GM21786 (cell line): ENCODE measurements around the gene PIGR.
"Not testable (repeated sequence)": the region's sequence is repeated elsewhere in the genome, so short reads cannot be mapped to it uniquely, and the experiment has no call there.

ENCODE experiments used
- ATAC-seq: cut with Tn5 transposase; IDR thresholded peaks from one replicate; pipeline ENCODE4 v1.9.1; 2021; ENCODE audit not compliant: unreplicated experiment

Gene PIGR

GRCh38 chr1:206937425-206937824 is 8.8 kb downstream of the PIGR start:
- no peak for ATAC-seq

GRCh38 chr1:206935491-206936067 is 10.7 kb downstream of the PIGR start:
- no peak for ATAC-seq

- ATAC-seq: no peak
Measured at GRCh38 chr1:206933333-206933945, 12.8 kb downstream of the PIGR start.

- ATAC-seq: no peak
Measured at GRCh38 chr1:206932177-206932576, 14.1 kb downstream of the PIGR start.

GRCh38 chr1:206931709-206932108 is 14.6 kb downstream of the PIGR start:
- ATAC-seq: no peak

DNA sequence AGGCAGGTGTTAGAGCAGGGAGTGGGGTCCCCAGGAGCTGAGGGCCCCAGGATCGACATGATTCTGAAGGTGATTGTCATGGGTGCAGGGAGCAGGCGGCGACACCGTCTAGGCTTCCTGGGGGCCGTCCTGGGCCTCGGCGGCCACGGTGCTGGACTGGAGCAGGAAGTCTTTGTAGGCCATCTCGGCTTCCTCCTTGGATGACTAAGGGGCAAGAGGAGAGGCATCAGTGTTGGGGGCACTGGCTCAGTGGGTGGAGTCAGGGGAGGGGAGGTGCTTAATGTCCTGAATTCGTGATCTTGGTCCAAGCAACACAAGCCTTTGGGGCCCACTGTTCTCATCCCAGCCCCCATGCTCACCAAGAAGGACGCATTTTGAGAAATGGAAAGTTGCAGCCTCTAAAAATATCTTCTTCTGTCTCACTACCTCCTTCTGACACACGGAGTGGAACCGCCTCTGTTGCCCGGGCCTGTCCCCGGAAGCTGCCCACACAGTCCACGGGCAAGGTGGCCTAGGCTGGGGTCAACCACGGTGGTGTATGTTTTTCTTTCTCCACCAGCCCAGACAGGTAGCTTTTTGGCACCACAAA is 16.0 kb downstream of the PIGR start:
- peak; percentile 75 for ATAC-seq

GRCh38 chr1:206929524-206929923 is 16.7 kb downstream of the PIGR start:
- no peak for ATAC-seq

GRCh38 chr1:206926286-206926685 is 20.0 kb downstream of the PIGR start:
- ATAC-seq: no peak

GRCh38 chr1:206925106-206925736 is 21.0 kb downstream of the PIGR start:
- peak; percentile 48 for ATAC-seq

DNA sequence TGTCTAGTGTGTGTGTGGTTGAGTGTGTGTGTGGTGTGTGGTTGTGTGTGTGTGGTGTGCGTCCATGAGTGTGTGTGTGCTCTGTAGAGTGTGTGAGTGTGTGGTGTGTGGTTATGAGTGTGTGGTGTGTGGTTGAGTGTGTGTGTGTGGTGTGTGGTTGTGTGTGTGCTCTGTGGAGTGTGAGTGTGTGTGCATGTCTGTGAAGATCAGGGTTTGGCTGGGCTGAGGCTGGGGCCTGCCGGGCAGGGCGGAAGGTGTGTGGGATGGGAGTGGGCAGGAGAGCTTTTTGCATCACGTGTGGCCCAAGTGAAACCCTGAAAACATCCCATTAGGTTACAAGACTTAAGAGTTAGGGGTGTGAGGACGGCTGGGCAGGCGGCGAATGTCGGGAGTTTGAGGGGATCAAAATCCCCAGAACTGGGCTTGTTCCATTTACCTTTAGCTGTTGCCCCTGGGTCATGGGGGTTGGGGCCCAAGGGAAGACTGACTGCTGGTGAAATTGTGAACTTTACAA is 21.6 kb downstream of the PIGR start:
- peak; percentile 14 for ATAC-seq

DNA sequence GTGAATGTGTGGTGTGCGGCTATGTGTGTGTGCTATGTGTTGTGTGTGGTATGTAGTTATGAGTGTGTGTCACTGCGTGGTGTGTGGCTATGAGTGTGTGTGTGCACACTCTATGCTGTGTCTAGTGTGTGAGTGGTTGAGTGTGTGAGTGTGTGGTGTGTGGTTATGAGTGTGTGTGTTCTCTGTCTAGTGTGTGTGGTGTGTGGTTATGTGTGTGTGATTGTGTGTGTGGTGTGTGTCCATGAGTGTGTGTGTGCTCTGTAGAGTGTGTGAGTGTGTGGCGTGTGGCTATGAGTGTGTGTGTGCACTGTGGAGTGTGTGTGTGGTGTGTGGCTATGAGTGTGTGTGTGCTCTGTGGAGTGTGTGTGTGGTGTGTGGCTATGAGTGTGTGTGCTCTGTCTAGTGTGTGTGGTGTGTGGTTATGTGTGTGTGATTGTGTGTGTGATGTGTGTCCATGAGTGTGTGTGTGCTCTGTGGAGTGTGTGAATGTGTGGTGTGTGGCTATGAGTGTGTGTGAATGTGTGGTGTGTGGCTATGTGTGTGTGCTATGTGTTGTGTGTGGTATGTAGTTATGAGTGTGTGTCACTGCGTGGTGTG is 22.2 kb downstream of the PIGR start:
- ATAC-seq: not testable (repeated sequence)

GRCh38 chr1:206923009-206923960 is 23.0 kb downstream of the PIGR start:
- ATAC-seq: peak; percentile 54

GRCh38 chr1:206922524-206922923 is 23.7 kb downstream of the PIGR start:
- ATAC-seq: no peak

DNA sequence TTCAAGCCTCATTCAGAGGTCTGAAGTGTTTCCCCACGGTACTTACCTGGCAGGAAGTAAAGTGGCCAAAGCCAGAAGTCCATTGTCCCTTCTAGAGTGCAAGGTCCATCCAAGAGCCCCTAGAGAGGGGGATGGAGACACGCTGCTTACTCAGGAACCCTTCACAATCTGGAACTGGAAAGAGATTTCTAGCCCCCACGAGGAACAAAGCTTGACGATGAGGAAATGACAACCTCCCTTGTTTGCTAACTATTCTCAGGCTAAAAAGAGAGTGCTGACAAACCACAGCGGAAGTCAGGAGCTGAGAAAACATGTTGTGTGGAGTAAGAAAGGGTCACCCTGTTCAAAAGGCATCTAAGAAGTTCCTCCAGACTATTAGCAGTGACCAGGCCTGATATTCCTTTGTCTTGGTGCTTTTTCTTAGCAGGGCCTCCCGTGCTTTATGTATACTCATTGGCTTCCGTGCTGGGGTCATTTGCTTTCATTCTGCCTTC is 24.4 kb downstream of the PIGR start, which contains the start of gene FCMR:
Gene FCMR, minus strand, starts transcription at position 170 of the 494 bp plus-strand sequence. Its CDS starts 87 bp downstream, at position 83.
- ATAC-seq: peak; percentile 23

DNA sequence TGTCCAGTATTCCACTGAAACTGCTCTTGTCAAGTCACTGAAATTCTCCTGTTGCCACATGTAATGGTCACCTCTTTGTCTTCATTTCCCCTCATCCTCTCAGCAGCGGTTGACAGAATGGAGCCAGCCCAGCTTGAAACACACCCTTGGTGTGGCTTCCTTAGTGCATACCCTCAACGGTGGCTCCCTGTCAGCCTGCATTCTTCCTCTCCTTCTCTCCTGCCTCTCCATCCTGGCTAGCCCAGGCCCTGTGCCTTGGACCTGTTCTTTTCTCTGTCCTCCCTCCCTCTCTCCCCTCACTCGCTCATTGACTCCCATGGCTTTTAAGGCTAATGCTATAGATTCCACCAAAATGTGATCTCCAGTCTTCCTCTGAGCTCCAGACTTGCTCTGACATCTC is 28.2 kb downstream of the PIGR start:
- no peak for ATAC-seq

DNA sequence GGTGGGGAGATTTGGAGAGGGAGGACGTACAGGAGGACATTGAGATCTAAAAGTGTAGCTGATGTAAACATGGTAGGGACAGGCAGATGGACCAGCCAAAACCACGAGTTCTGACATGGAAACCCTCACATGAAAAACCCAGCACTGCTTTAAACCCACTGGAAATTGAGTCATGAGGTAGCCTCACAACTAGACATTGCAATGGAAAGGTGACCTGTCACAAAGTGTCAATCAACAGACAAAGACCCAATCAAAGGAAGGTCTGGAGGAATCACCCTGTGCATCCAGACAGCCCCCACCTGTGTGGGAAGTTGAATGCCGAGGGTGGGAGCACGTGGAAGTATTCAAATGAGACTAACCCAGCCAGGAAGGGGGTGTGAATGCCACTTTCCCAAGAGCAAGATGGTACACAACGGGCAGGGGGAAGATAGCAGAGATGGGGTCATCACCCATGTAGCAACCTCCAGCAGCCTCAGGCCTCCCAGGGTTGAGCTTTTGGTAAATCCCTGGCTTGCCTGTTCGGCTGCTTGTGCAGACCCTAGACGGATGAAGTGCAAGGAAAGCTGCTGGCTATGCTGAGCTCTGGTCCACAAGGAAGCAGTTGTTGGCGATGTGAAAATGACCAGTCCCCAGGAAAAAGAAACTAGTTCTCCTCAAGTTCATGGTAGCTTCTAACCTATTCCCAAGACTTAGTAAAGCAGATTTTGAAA is 30.1 kb downstream of the PIGR start:
- ATAC-seq: no peak

DNA sequence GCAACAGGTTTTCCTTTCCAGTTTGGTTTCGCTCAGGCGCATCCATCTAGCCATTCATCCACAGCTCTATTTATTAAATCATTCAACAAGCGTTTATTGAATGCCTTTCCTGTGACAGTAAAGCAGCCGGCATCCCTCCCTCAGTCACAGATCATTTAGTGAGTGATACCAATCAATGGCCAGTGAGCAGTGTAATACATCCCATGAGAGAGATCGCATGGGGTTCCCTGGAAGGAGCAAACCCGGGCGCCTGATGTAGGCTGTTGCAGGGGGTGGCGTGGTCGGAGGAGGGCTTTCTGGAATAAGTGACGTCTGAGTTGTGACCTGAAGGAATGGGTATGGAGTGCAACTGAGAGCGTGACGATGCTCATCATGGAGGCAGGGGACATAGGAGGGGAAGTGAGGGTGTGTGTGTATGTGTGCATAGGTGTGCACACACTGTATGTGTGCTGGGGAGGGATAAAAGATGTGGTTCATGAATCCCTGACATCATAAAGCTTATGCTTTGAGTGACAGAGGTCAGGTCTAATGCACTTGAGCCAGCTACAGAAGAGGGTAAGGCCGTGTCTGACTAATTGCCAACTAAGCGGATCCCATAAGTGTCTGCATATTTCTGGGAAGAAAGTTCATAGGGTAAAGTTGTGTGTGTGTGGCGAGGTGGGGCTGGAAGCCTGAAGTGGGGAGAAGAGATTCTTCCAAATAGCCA is 31.1 kb downstream of the PIGR start:
- no peak for ATAC-seq

GRCh38 chr1:206913766-206914537 is 32.3 kb downstream of the PIGR start:
- no peak for ATAC-seq
